Upper lobe of left lung (tissue), 6 donors: ENCODE data around the gene MCAT. TPM values are rescaled to one million over a fixed set of nuclear protein-coding genes. Genes with fewer than 3 reads are reported as not detected.

ENCODE experiments used
- ATAC-seq, 2 donors: fragments of 200-7000 bp; cut with Tn5 transposase; one replicate each; pipeline ENCODE4 v1.9.1; 2022; ENCODE audit warnings: mild to moderate bottlenecking in 2 of 2, moderate library complexity in 2 of 2; ENCODE audit not compliant: low FRiP score in 2 of 2
- DNase-seq, 2 donors: peaks; one replicate each; pipeline ENCODE4 v3.0.0-alpha.2; 2019 to 2020
- H3K27ac ChIP-seq, 4 donors: fragments of 200-600 bp; sonication (generic); one replicate each; pipeline ENCODE4 v1.5.1; 2016 to 2019
- H3K27me3 ChIP-seq, 4 donors: fragments of 200-600 bp; sonication (generic); one replicate each; pipeline ENCODE4 v1.5.1; 2017 to 2019
- H3K36me3 ChIP-seq, 4 donors: fragments of 200-600 bp; sonication (generic); one replicate each; pipeline ENCODE4 v1.5.1; 2016 to 2019
- H3K4me1 ChIP-seq, 4 donors: fragments of 200-600 bp; sonication (generic); one replicate each; pipeline ENCODE4 v1.5.1; 2018 to 2019
- H3K4me3 ChIP-seq, 4 donors: fragments of 200-600 bp; sonication (generic); one replicate each; pipeline ENCODE4 v1.5.1; 2017 to 2019; ENCODE audit warnings: mild to moderate bottlenecking in 2 of 4, moderate library complexity in 1 of 4
- H3K9me3 ChIP-seq, 4 donors: fragments of 200-600 bp; sonication (generic); one replicate each; pipeline ENCODE4 v1.5.1; 2018 to 2019
- EP300 ChIP-seq, 4 donors: sonication (generic); formaldehyde crosslinking; IDR thresholded peaks; one replicate each; pipeline ENCODE4 v1.5.1; 2017; ENCODE audit warnings: antibody characterized with exemption in 4 of 4, control low read depth in 2 of 4
- POLR2A ChIP-seq, 4 donors: fragments of 450-650 bp; IDR thresholded peaks; one replicate each; pipeline ENCODE4 v1.5.1; 2016 to 2017; ENCODE audit warnings: antibody characterized with exemption in 4 of 4, mild to moderate bottlenecking in 2 of 4
- POLR2AphosphoS5 ChIP-seq, 2 donors: sonication (generic); formaldehyde crosslinking; IDR thresholded peaks; one replicate each; pipeline ENCODE4 v1.5.1; 2017; ENCODE audit warnings: antibody characterized with exemption in 2 of 2
- WGBS, 2 donors: methylation state at CpG; one replicate each; pipeline ENCODE4 v1.1.5; 2017 to 2018; 5-methylcytosine and 5-hydroxymethylcytosine counted together
- total RNA-seq, 6 donors: library from RNA; depleted of rRNA in 4 of 6; stranded (reverse); fragments of >200 nt in 4 of 6; gene quantifications; one replicate each; pipeline versions ENCODE4 v1.1.0 to v1.2.1, GENCODE V29; 2016 to 2021
- TF ChIP-seq, protein P1 (sequence below), 6 experiments: fragments of 450-650 bp in 4 of 6; fragments of 200-600 bp in 2 of 6; sonication (generic) in 2 of 6; IDR thresholded peaks; one replicate each; pipeline ENCODE4 v1.5.1; 2016 to 2019; ENCODE audit warnings: antibody characterized with exemption in 6 of 6
- donor health status: DM: no; HTN: no; CAD: no; lungs with moderate emphysema.
- donor health status: DM: no; HTN: yes; CAD: no; lungs with severe emphysema.

Gene MCAT
- total RNA-seq, 6 donors from 2014 or later, result 15.6 to 34.4 (median 18.5) TPM

DNA sequence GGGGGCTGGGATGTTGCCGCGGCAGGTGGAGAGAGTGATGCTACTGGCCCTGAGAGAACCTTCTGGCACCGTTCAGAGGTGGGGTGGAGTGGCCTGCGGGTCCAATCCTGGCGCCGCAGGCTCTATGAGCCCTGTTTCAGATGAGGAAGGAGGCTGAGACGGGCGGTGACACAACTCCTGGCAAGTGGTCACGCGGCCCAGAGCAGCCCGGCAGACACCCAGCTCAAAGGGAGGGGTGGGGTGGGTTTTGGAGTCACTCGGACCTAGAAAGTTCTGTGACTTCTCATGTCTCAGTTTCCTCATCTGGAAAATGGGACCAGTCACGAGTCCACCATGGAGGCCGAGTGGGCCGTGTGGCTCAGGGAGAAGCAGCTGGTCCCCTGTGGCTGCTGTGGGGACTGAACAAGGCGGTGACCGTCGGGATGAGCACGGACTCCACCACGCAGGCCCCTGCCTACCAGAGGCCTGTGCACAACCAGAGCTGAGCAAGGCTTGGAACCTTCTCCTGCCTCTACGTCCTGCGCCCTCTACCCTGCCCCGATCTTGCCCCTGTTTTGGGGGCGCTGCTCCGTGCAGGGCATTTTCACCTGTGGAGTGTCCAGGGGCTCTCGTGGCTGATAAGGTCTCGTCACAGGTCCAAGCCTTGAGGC, 11.8 kb upstream of the MCAT start:
- DNase-seq (peak; percentile 79 to 84), ATAC-seq (peak; percentile 15 to 43)
- Histone ChIP-seq H3K9me3 (no peaks in the 10 kb centered on the region), H3K27me3 (no peaks in the 10 kb centered on the region), H3K36me3 (peaks cover 0 to 14% (median 4%) of the 10 kb centered on the region in 4 donors), H3K4me3 (no peak overlapping the region), H3K4me1 (peaks cover 27 to 81% (median 46%) of the 10 kb centered on the region in 4 donors), H3K27ac (peak overlapping the region; percentile 3 to 79 (median 37))
- TF ChIP-seq POLR2A (IDR thresholded peaks at IDR 0.05) (peak in 1 of 4 donors; percentile 33), POLR2AphosphoS5 (IDR thresholded peaks at IDR 0.05) (no peak), EP300 (IDR thresholded peaks at IDR 0.05) (no peak)
- 76 to 84% methylated on average over 20 to 27 of the region's 27 CpGs for WGBS, 2 donors

DNA sequence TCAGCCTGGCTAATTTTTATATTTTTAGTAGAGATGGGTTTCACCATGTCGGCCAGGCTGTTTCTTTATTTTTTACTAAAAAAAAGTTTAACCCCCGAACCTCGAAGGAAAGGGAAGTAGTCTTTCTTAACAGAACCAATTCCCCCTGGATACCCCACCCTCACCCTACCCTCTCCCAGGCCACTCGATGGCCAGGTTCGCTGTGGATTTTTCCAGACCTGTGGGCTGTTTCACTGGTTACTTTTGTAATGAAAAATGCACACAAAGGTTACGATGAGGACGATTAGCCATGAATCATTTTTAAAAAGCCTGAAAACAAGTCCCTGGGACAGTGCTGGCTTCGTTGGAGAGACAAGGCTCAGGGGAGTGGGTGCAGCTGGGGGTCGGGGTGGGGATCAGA, 10.7 kb upstream of the MCAT start:
- Histone ChIP-seq H3K27ac (peak overlapping the region in 3 of 4 donors; percentile 55 to 79 (median 67)), H3K27me3 (no peaks in the 10 kb centered on the region), H3K4me3 (peak overlapping the region in 2 of 4 donors; percentile 3 to 22), H3K36me3 (peaks cover 0 to 7% (median 3%) of the 10 kb centered on the region in 4 donors), H3K4me1 (peaks cover 16 to 70% (median 36%) of the 10 kb centered on the region in 4 donors), H3K9me3 (no peaks in the 10 kb centered on the region)
- no peak for DNase-seq
- no peak for ATAC-seq
- TF ChIP-seq, protein P1, sequence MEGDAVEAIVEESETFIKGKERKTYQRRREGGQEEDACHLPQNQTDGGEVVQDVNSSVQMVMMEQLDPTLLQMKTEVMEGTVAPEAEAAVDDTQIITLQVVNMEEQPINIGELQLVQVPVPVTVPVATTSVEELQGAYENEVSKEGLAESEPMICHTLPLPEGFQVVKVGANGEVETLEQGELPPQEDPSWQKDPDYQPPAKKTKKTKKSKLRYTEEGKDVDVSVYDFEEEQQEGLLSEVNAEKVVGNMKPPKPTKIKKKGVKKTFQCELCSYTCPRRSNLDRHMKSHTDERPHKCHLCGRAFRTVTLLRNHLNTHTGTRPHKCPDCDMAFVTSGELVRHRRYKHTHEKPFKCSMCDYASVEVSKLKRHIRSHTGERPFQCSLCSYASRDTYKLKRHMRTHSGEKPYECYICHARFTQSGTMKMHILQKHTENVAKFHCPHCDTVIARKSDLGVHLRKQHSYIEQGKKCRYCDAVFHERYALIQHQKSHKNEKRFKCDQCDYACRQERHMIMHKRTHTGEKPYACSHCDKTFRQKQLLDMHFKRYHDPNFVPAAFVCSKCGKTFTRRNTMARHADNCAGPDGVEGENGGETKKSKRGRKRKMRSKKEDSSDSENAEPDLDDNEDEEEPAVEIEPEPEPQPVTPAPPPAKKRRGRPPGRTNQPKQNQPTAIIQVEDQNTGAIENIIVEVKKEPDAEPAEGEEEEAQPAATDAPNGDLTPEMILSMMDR (IDR thresholded peaks at IDR 0.05), result no peak
- no peak for TF ChIP-seq EP300 (IDR thresholded peaks at IDR 0.05)
- no peak for TF ChIP-seq POLR2A (IDR thresholded peaks at IDR 0.05)
- no peak for TF ChIP-seq POLR2AphosphoS5 (IDR thresholded peaks at IDR 0.05)
- 60 to 62% methylated on average over 9 of the region's 9 CpGs for WGBS, 2 donors

DNA sequence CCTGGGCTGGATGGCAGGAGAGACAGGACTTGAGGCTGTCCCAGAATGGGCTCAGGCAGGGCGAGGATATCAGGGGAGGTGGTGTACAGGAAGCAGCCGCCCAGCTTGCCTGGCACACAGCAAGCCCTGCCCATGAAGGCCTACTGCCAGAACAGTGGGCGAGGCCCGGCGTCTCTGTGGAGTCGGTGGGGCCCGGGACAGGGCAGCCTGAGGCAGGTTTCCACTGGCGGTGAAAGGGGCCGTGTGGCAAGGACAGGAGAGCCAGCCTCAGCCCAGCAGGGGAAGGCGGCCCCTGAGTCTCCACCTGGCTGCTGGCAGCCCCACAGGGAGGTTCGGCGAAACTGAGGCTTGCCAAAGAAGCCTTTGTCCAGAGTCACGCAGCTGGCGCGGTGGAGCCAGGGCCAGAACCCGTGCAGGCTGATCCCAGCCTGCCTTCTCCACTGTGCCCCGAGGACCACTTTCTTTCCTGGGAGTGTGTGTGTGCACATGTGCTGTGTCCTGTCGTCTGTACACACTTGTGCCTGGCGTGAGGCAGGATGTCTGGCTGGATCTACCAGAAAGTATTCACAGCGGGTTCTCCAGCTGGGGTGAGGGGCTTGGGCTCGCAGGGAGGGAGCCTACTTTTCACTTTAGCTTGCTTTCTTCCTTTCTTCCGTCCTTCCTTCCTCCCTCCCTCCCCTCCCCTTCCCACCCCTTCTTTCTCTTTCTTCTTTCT, 9.3 kb upstream of the MCAT start:
- ATAC-seq, result peak; percentile 73 to 93
- Histone ChIP-seq H3K4me1 (peaks cover 16 to 61% (median 37%) of the 10 kb centered on the region in 4 donors), H3K27ac (peak overlapping the region; percentile 90 to 96 (median 94)), H3K36me3 (peaks cover 0 to 7% (median 3%) of the 10 kb centered on the region in 4 donors), H3K9me3 (no peaks in the 10 kb centered on the region), H3K27me3 (no peaks in the 10 kb centered on the region), H3K4me3 (peak overlapping the region; percentile 92 to 97 (median 92))
- TF ChIP-seq, protein P1 (IDR thresholded peaks at IDR 0.05), result no peak
- TF ChIP-seq POLR2A (IDR thresholded peaks at IDR 0.05) (peak in 2 of 4 donors; percentile 54 to 57), EP300 (IDR thresholded peaks at IDR 0.05) (no peak), POLR2AphosphoS5 (IDR thresholded peaks at IDR 0.05) (peak in 1 of 2 donors; percentile 70)
- DNase-seq, result peak; percentile 88 to 93
- 5 to 7% methylated on average over 6 to 18 of the region's 22 CpGs for WGBS, 2 donors

DNA sequence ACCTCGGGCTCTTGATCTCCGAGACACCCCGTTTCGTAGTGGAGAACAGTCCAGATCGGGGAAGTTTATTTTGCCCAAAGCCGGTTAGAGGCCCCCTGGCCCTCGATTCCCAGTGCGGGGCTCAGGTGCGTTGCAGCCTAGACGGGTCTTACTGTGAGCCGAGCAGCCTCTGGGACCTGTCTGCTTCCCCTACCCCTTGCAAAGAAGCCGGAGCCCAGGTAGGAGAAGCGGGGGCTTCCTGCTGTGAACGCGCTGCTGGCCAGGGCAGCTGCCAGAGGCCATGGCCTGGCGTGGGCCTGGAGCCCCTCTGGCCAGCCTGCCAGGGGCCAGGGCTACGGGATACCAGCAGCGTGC, 8.8 kb upstream of the MCAT start:
- Histone ChIP-seq H3K27me3 (no peaks in the 10 kb centered on the region), H3K36me3 (peaks cover 0 to 7% (median 3%) of the 10 kb centered on the region in 4 donors), H3K27ac (peak overlapping the region; percentile 90 to 96 (median 94)), H3K4me3 (peak overlapping the region; percentile 92 to 97 (median 92)), H3K9me3 (no peaks in the 10 kb centered on the region), H3K4me1 (peaks cover 16 to 56% (median 37%) of the 10 kb centered on the region in 4 donors)
- 5% methylated on average over 14 of the region's 18 CpGs; no CpG with 5 or more reads in 1 of the 2 donors for WGBS, 2 donors
- ATAC-seq (no peak), DNase-seq (no peak)
- no peak for TF ChIP-seq EP300 (IDR thresholded peaks at IDR 0.05)
- no peak for TF ChIP-seq POLR2A (IDR thresholded peaks at IDR 0.05)
- TF ChIP-seq POLR2AphosphoS5 (IDR thresholded peaks at IDR 0.05), result no peak
- TF ChIP-seq, protein P1 (IDR thresholded peaks at IDR 0.05), result no peak
